ENCODE measurements around the gene JOSD1. TPM values are rescaled to one million over a fixed set of nuclear protein-coding genes. Genes with fewer than 3 reads are reported as not detected.

The JOSD1 gene
- total RNA-seq, 4 donors from 2014 or later = 49.4 to 76.9 (median 59.4) TPM

DNA sequence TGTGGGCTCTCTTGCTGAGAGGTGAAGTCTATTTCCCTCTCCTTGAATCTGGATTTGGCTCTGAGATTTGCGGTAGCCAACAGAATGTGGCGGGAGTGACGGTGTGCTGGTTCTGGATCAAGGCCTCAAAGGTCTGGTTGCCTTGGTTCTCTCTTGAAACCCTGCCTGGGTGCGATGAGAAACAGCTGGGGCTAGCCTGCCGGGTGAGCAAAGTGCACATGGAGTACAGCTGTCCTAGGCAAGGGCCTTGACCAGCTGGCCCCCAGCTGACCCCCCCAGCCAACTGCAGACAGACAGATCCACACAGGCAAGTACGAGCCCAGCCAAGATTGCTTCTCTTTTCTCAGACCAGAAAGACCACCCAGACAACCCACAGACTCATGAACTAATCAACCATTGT, 44.2 kb upstream of the JOSD1 start:
- TF ChIP-seq EP300 (IDR thresholded peaks at IDR 0.05) = no peak
- TF ChIP-seq, protein P1, sequence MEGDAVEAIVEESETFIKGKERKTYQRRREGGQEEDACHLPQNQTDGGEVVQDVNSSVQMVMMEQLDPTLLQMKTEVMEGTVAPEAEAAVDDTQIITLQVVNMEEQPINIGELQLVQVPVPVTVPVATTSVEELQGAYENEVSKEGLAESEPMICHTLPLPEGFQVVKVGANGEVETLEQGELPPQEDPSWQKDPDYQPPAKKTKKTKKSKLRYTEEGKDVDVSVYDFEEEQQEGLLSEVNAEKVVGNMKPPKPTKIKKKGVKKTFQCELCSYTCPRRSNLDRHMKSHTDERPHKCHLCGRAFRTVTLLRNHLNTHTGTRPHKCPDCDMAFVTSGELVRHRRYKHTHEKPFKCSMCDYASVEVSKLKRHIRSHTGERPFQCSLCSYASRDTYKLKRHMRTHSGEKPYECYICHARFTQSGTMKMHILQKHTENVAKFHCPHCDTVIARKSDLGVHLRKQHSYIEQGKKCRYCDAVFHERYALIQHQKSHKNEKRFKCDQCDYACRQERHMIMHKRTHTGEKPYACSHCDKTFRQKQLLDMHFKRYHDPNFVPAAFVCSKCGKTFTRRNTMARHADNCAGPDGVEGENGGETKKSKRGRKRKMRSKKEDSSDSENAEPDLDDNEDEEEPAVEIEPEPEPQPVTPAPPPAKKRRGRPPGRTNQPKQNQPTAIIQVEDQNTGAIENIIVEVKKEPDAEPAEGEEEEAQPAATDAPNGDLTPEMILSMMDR (IDR thresholded peaks at IDR 0.05) = no peak
- TF ChIP-seq POLR2AphosphoS5 (IDR thresholded peaks at IDR 0.05) = no peak
- TF ChIP-seq POLR2A (IDR thresholded peaks at IDR 0.05; ENCODE audit: low read depth) = no peak
- intact Hi-C loops (cut with DNase I) = no loop called here
- WGBS = 90% methylated on average over 4 of the region's 6 CpGs
- Histone ChIP-seq H3K36me3 (peaks cover 100% of the 10 kb centered on the region in 4 donors), H3K9me3 (no peaks in the 10 kb centered on the region), H3K4me3 (no peak overlapping the region), H3K27me3 (no peaks in the 10 kb centered on the region), H3K4me1 (peaks cover 0 to 7% (median 5%) of the 10 kb centered on the region in 4 donors), H3K27ac (replicated peaks in 1 of 4) (no peak overlapping the region)
- no peak for DNase-seq (ENCODE audit: extremely low spot score)

- H3K36me3 ChIP-seq = peaks cover 100% of the 10 kb centered on the region in 4 donors
- no peak for TF ChIP-seq POLR2AphosphoS5 (IDR thresholded peaks at IDR 0.05)
- no peak for TF ChIP-seq POLR2A (IDR thresholded peaks at IDR 0.05; ENCODE audit: low read depth)
- TF ChIP-seq EP300 (IDR thresholded peaks at IDR 0.05) = no peak
- TF ChIP-seq, protein P1 (IDR thresholded peaks at IDR 0.05) = no peak
Measured at GRCh38 chr22:38742176-38742942, 41.6 kb upstream of the JOSD1 start.

DNA sequence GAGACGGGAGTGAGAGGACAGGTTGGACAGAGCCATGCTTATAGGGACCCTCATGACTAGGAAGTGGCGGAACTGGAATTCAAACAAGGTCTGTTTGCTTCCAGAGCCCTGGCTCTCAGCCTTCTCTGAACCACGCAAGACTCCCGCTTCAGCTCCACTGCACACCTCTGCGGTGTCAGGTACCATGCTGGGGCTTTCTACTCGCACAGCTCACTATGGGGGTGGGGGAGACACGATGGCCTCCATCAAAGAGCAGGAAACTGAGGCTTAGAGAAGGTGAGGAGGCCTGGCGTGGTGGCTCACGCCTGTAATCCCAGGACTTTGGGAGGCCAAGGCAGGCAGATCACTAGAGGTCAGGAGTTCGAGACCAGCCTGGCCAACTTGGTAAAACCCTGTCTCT, 40.8 kb upstream of the JOSD1 start:
- intact Hi-C loops (cut with DNase I) = no loop called here
- WGBS = 90% methylated on average over 6 of the region's 10 CpGs
- peaks cover 100% of the 10 kb centered on the region in 4 donors for H3K36me3 ChIP-seq
- TF ChIP-seq POLR2A (IDR thresholded peaks at IDR 0.05; ENCODE audit: low read depth) = no peak
- no peak for TF ChIP-seq POLR2AphosphoS5 (IDR thresholded peaks at IDR 0.05)
- TF ChIP-seq, protein P1 (IDR thresholded peaks at IDR 0.05) = no peak
- no peak overlapping the region for H3K4me3 ChIP-seq
- no peaks in the 10 kb centered on the region for H3K27me3 ChIP-seq
- no peak overlapping the region for H3K27ac ChIP-seq (replicated peaks in 1 of 4)
- no peaks in the 10 kb centered on the region for H3K9me3 ChIP-seq
- no peaks in the 10 kb centered on the region for H3K4me1 ChIP-seq
- no peak for DNase-seq (ENCODE audit: extremely low spot score)

More at GRCh38 chr22:38742176-38742942, 41.6 kb upstream of the JOSD1 start:
- Histone ChIP-seq H3K4me1 (peaks cover 0 to under 1% (median 0%) of the 10 kb centered on the region in 4 donors), H3K27ac (replicated peaks in 1 of 4) (no peak overlapping the region), H3K27me3 (no peaks in the 10 kb centered on the region), H3K9me3 (no peaks in the 10 kb centered on the region), H3K4me3 (no peak overlapping the region)
- WGBS = 91% methylated on average over 24 of the region's 25 CpGs
- no peak for DNase-seq (ENCODE audit: extremely low spot score)
- intact Hi-C loops (cut with DNase I) = no loop called here

GRCh38 chr22:38741166-38741565, 40.4 kb upstream of the JOSD1 start:
- WGBS = 84% methylated on average over 4 of the region's 9 CpGs
- TF ChIP-seq EP300 (IDR thresholded peaks at IDR 0.05) (no peak), POLR2A (IDR thresholded peaks at IDR 0.05; ENCODE audit: low read depth) (no peak), POLR2AphosphoS5 (IDR thresholded peaks at IDR 0.05) (no peak)
- TF ChIP-seq, protein P1 (IDR thresholded peaks at IDR 0.05) = no peak
- Histone ChIP-seq H3K9me3 (no peaks in the 10 kb centered on the region), H3K36me3 (peaks cover 100% of the 10 kb centered on the region in 4 donors), H3K4me3 (no peak overlapping the region), H3K27me3 (no peaks in the 10 kb centered on the region), H3K4me1 (peaks cover 0 to 2% (median 1%) of the 10 kb centered on the region in 4 donors), H3K27ac (replicated peaks in 1 of 4) (peak overlapping the region in 1 of 4 donors; percentile 27)
- intact Hi-C loops (cut with DNase I) = no loop called here
- no peak for DNase-seq (ENCODE audit: extremely low spot score)

All from esophagus muscularis mucosa (tissue), 4 donors.